ENCODE results near the gene ADGRB3. TPM values are rescaled to one million over a fixed set of nuclear protein-coding genes. Genes with fewer than 3 reads are reported as not detected.
"Not testable (repeated sequence)": the region's sequence is repeated elsewhere in the genome, so short reads cannot be mapped to it uniquely, and the experiment has no call there.

The ADGRB3 gene
- total RNA-seq, 1 experiment from 2014 or later, result not detected

GRCh38 chr6:69121461-69122406 is 486.7 kb downstream of the ADGRB3 start:
- not testable (repeated sequence) for H3K36me3 ChIP-seq; H3K9me3 ChIP-seq (replicated peaks); H3K4me3 ChIP-seq; DNase-seq (ENCODE audit: low read depth in 1 of 2, low spot score in 2 of 2); H3K27me3 ChIP-seq (replicated peaks); H3K27ac ChIP-seq; H3K4me1 ChIP-seq (replicated peaks)

GRCh38 chr6:69122407-69122773 is 487.3 kb downstream of the ADGRB3 start:
- Histone ChIP-seq H3K9me3 (replicated peaks) (no peaks in the 10 kb centered on the region), H3K27ac (no peak overlapping the region), H3K27me3 (replicated peaks) (no peaks in the 10 kb centered on the region), H3K4me1 (replicated peaks) (no peaks in the 10 kb centered on the region), H3K4me3 (no peak overlapping the region), H3K36me3 (no peaks in the 10 kb centered on the region)
- no peak for DNase-seq (ENCODE audit: low read depth in 1 of 2, low spot score in 2 of 2)

- no peak for DNase-seq (ENCODE audit: low read depth in 1 of 2, low spot score in 2 of 2)
- Histone ChIP-seq H3K36me3 (no peaks in the 10 kb centered on the region), H3K4me1 (replicated peaks) (no peaks in the 10 kb centered on the region), H3K4me3 (no peak overlapping the region), H3K27ac (no peak overlapping the region), H3K9me3 (replicated peaks) (no peaks in the 10 kb centered on the region), H3K27me3 (replicated peaks) (no peaks in the 10 kb centered on the region)
Measured at GRCh38 chr6:69128411-69128810, 493.3 kb downstream of the ADGRB3 start.

DNA sequence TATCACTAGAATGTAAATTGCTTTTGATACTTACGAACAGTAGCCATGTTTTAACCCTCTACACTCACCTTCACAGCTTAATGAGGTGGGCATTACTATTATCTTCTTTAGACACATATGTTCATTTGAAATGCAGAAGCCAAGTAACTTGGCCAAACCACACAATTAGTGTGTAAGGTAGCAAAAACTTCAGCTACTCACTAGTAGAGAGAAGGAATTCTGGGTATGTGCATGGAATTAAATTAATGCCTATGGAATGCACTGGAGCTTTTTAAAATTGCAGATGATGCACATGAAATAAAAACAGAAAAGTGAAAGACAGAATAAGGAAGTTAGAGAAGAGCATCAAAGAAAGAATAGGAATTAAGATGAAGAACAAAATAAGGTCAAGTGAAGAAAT is 494.0 kb downstream of the ADGRB3 start:
- Histone ChIP-seq H3K27me3 (replicated peaks) (no peaks in the 10 kb centered on the region), H3K4me3 (no peak overlapping the region), H3K36me3 (no peaks in the 10 kb centered on the region), H3K27ac (no peak overlapping the region), H3K4me1 (replicated peaks) (no peaks in the 10 kb centered on the region), H3K9me3 (replicated peaks) (no peaks in the 10 kb centered on the region)
- no peak for DNase-seq (ENCODE audit: low read depth in 1 of 2, low spot score in 2 of 2)

GRCh38 chr6:69135927-69136326 is 500.8 kb downstream of the ADGRB3 start:
- no peaks in the 10 kb centered on the region for H3K27me3 ChIP-seq (replicated peaks)
- H3K36me3 ChIP-seq, result no peaks in the 10 kb centered on the region
- no peaks in the 10 kb centered on the region for H3K9me3 ChIP-seq (replicated peaks)
- no peaks in the 10 kb centered on the region for H3K4me1 ChIP-seq (replicated peaks)
- no peak for DNase-seq (ENCODE audit: low read depth in 1 of 2, low spot score in 2 of 2)
- no peak overlapping the region for H3K27ac ChIP-seq
- no peak overlapping the region for H3K4me3 ChIP-seq

DNA sequence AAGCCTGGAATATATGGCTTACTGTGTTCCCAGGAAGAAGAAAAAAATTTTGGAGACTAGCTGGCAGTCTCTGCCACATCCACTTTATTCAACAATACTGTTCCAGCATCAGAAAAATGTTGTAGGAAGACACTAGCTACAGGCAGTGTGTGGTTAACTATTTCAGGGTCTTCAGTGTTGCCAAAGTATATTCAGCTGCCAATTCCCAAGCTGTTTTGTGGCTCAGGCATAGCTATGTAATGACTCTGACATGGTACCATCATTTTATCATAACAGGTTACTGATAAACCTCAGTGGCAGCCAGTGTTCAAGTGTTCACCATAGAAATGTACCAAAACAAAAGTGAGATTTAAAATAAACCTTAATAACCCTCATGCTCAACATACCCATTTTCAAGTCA is 503.1 kb downstream of the ADGRB3 start:
- Histone ChIP-seq H3K4me3 (no peak overlapping the region), H3K4me1 (replicated peaks) (no peaks in the 10 kb centered on the region), H3K9me3 (replicated peaks) (no peaks in the 10 kb centered on the region), H3K27ac (no peak overlapping the region), H3K27me3 (replicated peaks) (no peaks in the 10 kb centered on the region), H3K36me3 (no peaks in the 10 kb centered on the region)
- DNase-seq (ENCODE audit: low read depth in 1 of 2, low spot score in 2 of 2), result no peak

DNA sequence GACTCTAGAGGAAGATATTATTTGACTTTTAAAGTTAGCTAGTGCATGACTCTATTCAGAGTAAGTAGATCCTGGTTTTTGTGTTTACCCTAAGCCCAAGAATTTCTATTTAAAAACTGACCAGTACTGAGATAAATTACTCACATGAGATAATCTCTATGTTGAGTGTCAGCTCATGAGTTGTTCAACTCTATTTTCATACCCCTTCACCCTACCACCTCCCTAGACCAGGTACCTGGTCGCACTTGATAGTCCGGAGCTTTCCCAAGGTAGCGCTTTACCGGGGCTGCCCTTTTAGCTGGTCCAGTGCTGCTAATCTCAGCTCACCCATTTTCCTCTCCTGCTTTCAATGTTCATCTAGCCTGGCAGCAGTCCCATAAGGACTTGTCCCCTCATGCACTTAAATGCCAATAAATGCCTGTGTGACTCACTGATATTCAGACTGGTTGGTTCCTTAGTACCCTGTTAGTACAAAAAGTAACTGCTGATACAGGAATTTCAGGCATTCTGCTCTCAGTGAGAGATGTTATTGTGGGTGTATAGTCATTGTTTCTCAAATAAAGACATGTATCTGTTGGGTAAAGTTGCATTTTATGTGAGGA is 503.9 kb downstream of the ADGRB3 start:
- DNase-seq (ENCODE audit: low read depth in 1 of 2, low spot score in 2 of 2), result no peak
- H3K4me3 ChIP-seq, result no peak overlapping the region
- H3K27me3 ChIP-seq (replicated peaks), result no peaks in the 10 kb centered on the region
- H3K9me3 ChIP-seq (replicated peaks), result no peaks in the 10 kb centered on the region
- no peaks in the 10 kb centered on the region for H3K36me3 ChIP-seq
- H3K27ac ChIP-seq, result no peak overlapping the region
- no peaks in the 10 kb centered on the region for H3K4me1 ChIP-seq (replicated peaks)

GRCh38 chr6:69145062-69145461 is 510.0 kb downstream of the ADGRB3 start:
- no peaks in the 10 kb centered on the region for H3K4me1 ChIP-seq (replicated peaks)
- H3K4me3 ChIP-seq, result no peak overlapping the region
- no peak overlapping the region for H3K27ac ChIP-seq
- no peaks in the 10 kb centered on the region for H3K9me3 ChIP-seq (replicated peaks)
- DNase-seq (ENCODE audit: low read depth in 1 of 2, low spot score in 2 of 2), result no peak
- H3K27me3 ChIP-seq (replicated peaks), result no peaks in the 10 kb centered on the region
- no peaks in the 10 kb centered on the region for H3K36me3 ChIP-seq

GRCh38 chr6:69146385-69146784 is 511.3 kb downstream of the ADGRB3 start:
- H3K4me3 ChIP-seq, result no peak overlapping the region
- DNase-seq (ENCODE audit: low read depth in 1 of 2, low spot score in 2 of 2), result no peak
- no peaks in the 10 kb centered on the region for H3K4me1 ChIP-seq (replicated peaks)
- H3K36me3 ChIP-seq, result no peaks in the 10 kb centered on the region
- H3K27me3 ChIP-seq (replicated peaks), result no peaks in the 10 kb centered on the region
- no peaks in the 10 kb centered on the region for H3K9me3 ChIP-seq (replicated peaks)
- H3K27ac ChIP-seq, result no peak overlapping the region

- no peak for DNase-seq (ENCODE audit: low read depth in 1 of 2, low spot score in 2 of 2)
- Histone ChIP-seq H3K27me3 (replicated peaks) (no peaks in the 10 kb centered on the region), H3K4me1 (replicated peaks) (no peaks in the 10 kb centered on the region), H3K9me3 (replicated peaks) (no peaks in the 10 kb centered on the region), H3K36me3 (no peaks in the 10 kb centered on the region), H3K27ac (no peak overlapping the region), H3K4me3 (no peak overlapping the region)
Measured at GRCh38 chr6:69155467-69155866, 520.4 kb downstream of the ADGRB3 start.

DNA sequence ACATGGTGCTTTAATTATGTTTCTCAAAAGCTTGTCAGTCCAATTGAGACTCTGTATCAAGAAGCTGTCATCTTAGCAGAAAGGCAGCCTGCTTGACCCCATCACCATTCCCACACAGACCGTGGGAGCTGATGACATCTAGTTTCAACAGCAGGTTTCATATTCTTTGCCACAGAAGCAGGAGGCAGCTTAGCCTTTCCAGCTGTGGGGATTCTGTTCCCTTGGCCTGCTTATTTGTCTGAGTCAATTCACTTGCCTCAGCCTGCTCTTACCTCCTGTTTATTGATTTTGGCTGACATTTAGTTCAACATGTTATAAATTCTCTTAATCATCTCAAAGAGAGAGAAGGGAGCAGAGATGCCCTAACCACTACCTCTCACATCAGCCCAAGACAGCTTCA is 527.7 kb downstream of the ADGRB3 start:
- H3K27me3 ChIP-seq (replicated peaks), result no peaks in the 10 kb centered on the region

DNA sequence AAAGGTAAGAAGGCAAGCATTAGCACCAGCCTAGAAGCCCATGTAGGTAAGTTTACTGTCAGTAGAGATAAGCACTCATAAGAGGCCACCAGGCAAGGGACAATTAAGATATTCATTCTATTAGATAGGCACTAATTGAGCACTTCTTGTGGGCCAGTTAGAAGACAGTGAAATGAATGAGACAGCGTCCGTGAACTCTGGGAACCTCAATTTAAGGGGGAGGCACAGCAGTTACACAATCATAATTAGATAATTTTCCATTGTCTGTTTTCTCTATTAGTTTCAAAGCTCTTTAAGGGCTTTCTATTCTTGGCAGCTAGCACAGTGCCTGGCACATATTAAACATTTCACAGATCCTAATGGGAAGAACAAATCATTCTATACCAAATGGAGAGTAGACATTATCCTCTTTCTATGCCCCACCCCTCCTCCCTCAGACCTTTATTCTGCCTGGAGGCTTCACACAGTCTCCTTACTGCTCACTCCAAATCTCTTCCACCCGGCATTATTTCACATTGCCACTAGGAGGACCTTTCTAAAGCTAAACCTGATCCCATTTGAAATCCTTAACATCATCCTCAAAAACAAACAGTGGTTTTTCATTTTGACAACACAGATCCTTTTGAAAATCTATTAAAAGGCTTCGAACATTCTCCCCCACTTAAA is 529.6 kb downstream of the ADGRB3 start:
- Histone ChIP-seq H3K4me1 (replicated peaks) (no peaks in the 10 kb centered on the region), H3K36me3 (no peaks in the 10 kb centered on the region), H3K27ac (no peak overlapping the region), H3K27me3 (replicated peaks) (no peaks in the 10 kb centered on the region), H3K4me3 (no peak overlapping the region), H3K9me3 (replicated peaks) (no peaks in the 10 kb centered on the region)
- no peak for DNase-seq (ENCODE audit: low read depth in 1 of 2, low spot score in 2 of 2)

More for the DNA sequence above, 527.7 kb downstream of the ADGRB3 start:
- Histone ChIP-seq H3K9me3 (replicated peaks) (no peaks in the 10 kb centered on the region), H3K27ac (no peak overlapping the region), H3K36me3 (no peaks in the 10 kb centered on the region), H3K4me3 (no peak overlapping the region), H3K4me1 (replicated peaks) (no peaks in the 10 kb centered on the region)
- no peak for DNase-seq (ENCODE audit: low read depth in 1 of 2, low spot score in 2 of 2)

- no peak overlapping the region for H3K27ac ChIP-seq
- no peaks in the 10 kb centered on the region for H3K4me1 ChIP-seq (replicated peaks)
- DNase-seq (ENCODE audit: low read depth in 1 of 2, low spot score in 2 of 2), result no peak
- no peak overlapping the region for H3K4me3 ChIP-seq
- H3K36me3 ChIP-seq, result no peaks in the 10 kb centered on the region
- no peaks in the 10 kb centered on the region for H3K9me3 ChIP-seq (replicated peaks)
- H3K27me3 ChIP-seq (replicated peaks), result no peaks in the 10 kb centered on the region
Measured at GRCh38 chr6:69179681-69180080, 544.6 kb downstream of the ADGRB3 start.
